Mesendoderm (in vitro differentiated cells): ENCODE results near the gene ZSCAN21.
"Not testable (repeated sequence)": the region's sequence is repeated elsewhere in the genome, so short reads cannot be mapped to it uniquely, and the experiment has no call there.

ENCODE experiments used
- DNase-seq: peaks from one replicate; pipeline ENCODE4 v3.0.0; 2013
- H2AK5ac ChIP-seq: 2 replicates; pipeline ENCODE4 v1.6.1; 2013; ENCODE audit warnings: low read length, inconsistent platforms
- H2BK120ac ChIP-seq: 2 replicates; pipeline ENCODE4 v1.6.1; 2013; ENCODE audit warnings: low read depth, mild to moderate bottlenecking, low read length, moderate library complexity, mixed read lengths
- H2BK15ac ChIP-seq: replicated peaks from 2 replicates; pipeline ENCODE4 v1.6.1; 2013; ENCODE audit warnings: low read depth, mild to moderate bottlenecking, moderate library complexity
- H2BK5ac ChIP-seq: 2 replicates; pipeline ENCODE4 v1.6.1; 2013; ENCODE audit warnings: low read length, inconsistent platforms
- H3K18ac ChIP-seq: 2 replicates; pipeline ENCODE4 v1.6.1; 2013; ENCODE audit warnings: mild to moderate bottlenecking, low read length, mixed read lengths
- H3K23ac ChIP-seq: one replicate; pipeline ENCODE4 v1.6.1; 2013; ENCODE audit warnings: low read length
- H3K27ac ChIP-seq: 2 replicates; pipeline ENCODE4 v1.5.1; 2013; ENCODE audit warnings: low read depth, mild to moderate bottlenecking, inconsistent platforms, low read length, moderate library complexity
- H3K27me3 ChIP-seq: 2 replicates; pipeline ENCODE4 v1.6.1; 2013; ENCODE audit warnings: low read length, control low read depth, mild to moderate bottlenecking, inconsistent platforms; ENCODE audit not compliant: insufficient read depth, poor library complexity
- H3K36me3 ChIP-seq: 2 replicates; pipeline ENCODE4 v1.6.1; 2013; ENCODE audit warnings: low read length, inconsistent platforms; ENCODE audit not compliant: control insufficient read depth, insufficient read depth
- H3K4ac ChIP-seq: one replicate; pipeline ENCODE4 v1.6.1; 2013; ENCODE audit warnings: low read depth, mild to moderate bottlenecking, low read length, moderate library complexity
- H3K4me1 ChIP-seq: 2 replicates; pipeline ENCODE4 v1.6.1; 2013; ENCODE audit warnings: low read depth, low read length, inconsistent platforms; ENCODE audit not compliant: control insufficient read depth
- H3K4me2 ChIP-seq: 2 replicates; pipeline ENCODE4 v1.6.1; 2013; ENCODE audit warnings: low read length
- H3K4me3 ChIP-seq: 2 replicates; pipeline ENCODE4 v1.5.1; 2013; ENCODE audit warnings: mild to moderate bottlenecking, low read length
- H3K56ac ChIP-seq: one replicate; pipeline ENCODE4 v1.6.1; 2013; ENCODE audit warnings: low read length
- H3K79me1 ChIP-seq: 2 replicates; pipeline ENCODE4 v1.6.1; 2013; ENCODE audit warnings: low read length, inconsistent platforms
- H3K79me2 ChIP-seq: 2 replicates; pipeline ENCODE4 v1.6.1; 2013; ENCODE audit warnings: mild to moderate bottlenecking, low read length; ENCODE audit not compliant: control insufficient read depth, insufficient read depth
- H3K9ac ChIP-seq: 2 replicates; pipeline ENCODE4 v1.6.1; 2013; ENCODE audit warnings: low read length, inconsistent platforms
- H4K5ac ChIP-seq: one replicate; pipeline ENCODE4 v1.6.1; 2013; ENCODE audit warnings: low read length
- H4K8ac ChIP-seq: one replicate; pipeline ENCODE4 v1.6.1; 2013; ENCODE audit warnings: low read depth, mild to moderate bottlenecking, control low read depth, low read length, moderate library complexity
- WGBS: extraction: QIAGEN DNeasy Blood & Tissue Kit; methylation state at CpG from one replicate; pipeline ENCODE4 v1.1.7; 2013; ENCODE audit warnings: low lambda C conversion rate, missing lambda C conversion rate; ENCODE audit not compliant: insufficient coverage; ENCODE audit errors: extremely low coverage; 5-methylcytosine and 5-hydroxymethylcytosine counted together

Gene ZSCAN21

DNA sequence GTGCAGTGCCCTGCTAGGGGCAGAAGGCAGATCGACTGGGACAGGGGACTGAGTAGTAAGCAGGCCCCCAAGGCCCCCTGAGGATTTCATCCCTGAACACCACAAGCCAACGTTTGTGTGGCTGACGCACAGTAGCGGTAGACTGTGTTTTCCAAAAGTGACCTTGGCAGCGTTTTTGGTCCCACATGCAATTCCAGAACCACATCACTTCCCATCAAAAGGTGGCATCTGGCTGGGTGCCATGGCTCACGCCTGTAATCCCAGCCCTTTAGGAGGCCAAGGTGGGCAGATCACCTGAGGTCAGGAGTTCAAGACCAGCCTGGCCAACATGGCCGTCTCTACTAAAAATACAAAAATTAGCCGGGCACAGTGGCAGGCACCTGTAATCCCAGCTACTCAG lies 39.6 kb upstream of the ZSCAN21 start:
- not testable (repeated sequence) for H3K18ac ChIP-seq, H3K4me2 ChIP-seq, H3K27ac ChIP-seq, H2BK120ac ChIP-seq, H2BK5ac ChIP-seq, H2BK15ac ChIP-seq, H3K27me3 ChIP-seq, H3K79me1 ChIP-seq, DNase-seq, H3K9ac ChIP-seq, H2AK5ac ChIP-seq, H3K36me3 ChIP-seq, H4K8ac ChIP-seq, H3K56ac ChIP-seq, H3K4me1 ChIP-seq, H4K5ac ChIP-seq, H3K79me2 ChIP-seq, H3K23ac ChIP-seq, H3K4me3 ChIP-seq, H3K4ac ChIP-seq
- no CpG with 5 or more reads among the region's 8 CpGs for whole genome bisulfite sequencing

DNA sequence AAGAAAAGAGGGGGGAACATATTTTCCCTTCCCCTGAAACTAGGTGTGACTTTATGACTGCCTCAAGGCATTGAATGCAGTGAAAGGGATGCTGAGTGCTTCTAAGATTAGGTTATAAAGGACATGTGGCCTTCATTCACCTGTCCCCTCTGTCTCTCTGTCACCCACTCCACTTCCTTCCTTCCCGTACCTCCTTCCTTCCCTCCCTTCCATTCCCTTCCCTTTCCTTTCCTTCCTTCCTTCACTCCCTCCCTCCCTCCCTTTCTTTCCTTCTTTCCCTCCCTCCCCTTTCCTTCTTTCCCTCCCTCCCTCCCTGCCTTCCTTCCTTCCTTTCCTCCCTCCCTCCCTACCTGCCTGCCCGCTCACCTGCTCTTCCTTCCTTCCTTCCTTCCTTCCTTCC lies 38.7 kb upstream of the ZSCAN21 start:
- Histone ChIP-seq H3K56ac (no peak overlapping the region), H3K23ac (no peak overlapping the region)
- WGBS: 100% methylated on average over 1 of the region's 2 CpGs

DNA sequence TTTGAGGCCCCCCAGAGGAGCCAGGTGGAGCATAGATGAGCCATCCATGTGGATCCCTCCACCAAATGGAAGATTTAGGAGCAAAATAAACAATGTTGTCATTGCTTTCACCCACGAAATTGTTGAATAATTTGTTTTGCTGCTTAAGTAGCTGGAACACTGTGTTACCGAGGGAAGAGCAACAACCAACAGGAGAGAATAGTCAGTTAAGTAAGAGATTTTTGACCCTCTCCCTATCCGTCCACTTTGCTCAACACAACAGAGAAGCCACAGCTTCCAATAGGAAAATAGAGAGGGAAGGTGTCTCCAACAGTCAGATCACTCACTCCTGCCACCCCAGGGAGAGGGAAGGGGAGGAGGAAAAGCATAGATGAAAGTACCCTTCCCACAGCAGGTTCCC lies 38.1 kb upstream of the ZSCAN21 start:
- Histone ChIP-seq H2BK120ac (no peak overlapping the region), H4K5ac (no peak overlapping the region), H2AK5ac (no peak overlapping the region), H3K36me3 (no peaks in the 10 kb centered on the region), H3K9ac (no peak overlapping the region), H3K4me2 (no peak overlapping the region), H3K27me3 (no peaks in the 10 kb centered on the region), H3K56ac (no peak overlapping the region), H2BK5ac (no peak overlapping the region), H3K4ac (no peak overlapping the region), H3K4me1 (no peaks in the 10 kb centered on the region), H3K27ac (no peak overlapping the region), H4K8ac (no peak overlapping the region), H2BK15ac (no peak overlapping the region), H3K23ac (no peak overlapping the region), H3K18ac (no peak overlapping the region), H3K79me1 (peaks cover 2% of the 10 kb centered on the region), H3K79me2 (peaks cover 9% of the 10 kb centered on the region), H3K4me3 (no peak overlapping the region)
- no CpG with 5 or more reads among the region's 3 CpGs for WGBS
- no peak for DNase-seq

More for the DNA sequence above, 38.7 kb upstream of the ZSCAN21 start:
- Histone ChIP-seq H3K4me1 (no peaks in the 10 kb centered on the region), H3K4me2 (no peak overlapping the region), H2AK5ac (no peak overlapping the region), H3K27me3 (no peaks in the 10 kb centered on the region), H3K4me3 (no peak overlapping the region), H3K36me3 (no peaks in the 10 kb centered on the region), H3K79me1 (no peaks in the 10 kb centered on the region), H2BK5ac (no peak overlapping the region), H4K5ac (no peak overlapping the region), H3K27ac (no peak overlapping the region), H3K4ac (no peak overlapping the region), H2BK15ac (no peak overlapping the region), H4K8ac (no peak overlapping the region), H3K9ac (no peak overlapping the region), H2BK120ac (no peak overlapping the region), H3K18ac (no peak overlapping the region), H3K79me2 (peaks cover 3% of the 10 kb centered on the region)
- no peak for DNase-seq

DNA sequence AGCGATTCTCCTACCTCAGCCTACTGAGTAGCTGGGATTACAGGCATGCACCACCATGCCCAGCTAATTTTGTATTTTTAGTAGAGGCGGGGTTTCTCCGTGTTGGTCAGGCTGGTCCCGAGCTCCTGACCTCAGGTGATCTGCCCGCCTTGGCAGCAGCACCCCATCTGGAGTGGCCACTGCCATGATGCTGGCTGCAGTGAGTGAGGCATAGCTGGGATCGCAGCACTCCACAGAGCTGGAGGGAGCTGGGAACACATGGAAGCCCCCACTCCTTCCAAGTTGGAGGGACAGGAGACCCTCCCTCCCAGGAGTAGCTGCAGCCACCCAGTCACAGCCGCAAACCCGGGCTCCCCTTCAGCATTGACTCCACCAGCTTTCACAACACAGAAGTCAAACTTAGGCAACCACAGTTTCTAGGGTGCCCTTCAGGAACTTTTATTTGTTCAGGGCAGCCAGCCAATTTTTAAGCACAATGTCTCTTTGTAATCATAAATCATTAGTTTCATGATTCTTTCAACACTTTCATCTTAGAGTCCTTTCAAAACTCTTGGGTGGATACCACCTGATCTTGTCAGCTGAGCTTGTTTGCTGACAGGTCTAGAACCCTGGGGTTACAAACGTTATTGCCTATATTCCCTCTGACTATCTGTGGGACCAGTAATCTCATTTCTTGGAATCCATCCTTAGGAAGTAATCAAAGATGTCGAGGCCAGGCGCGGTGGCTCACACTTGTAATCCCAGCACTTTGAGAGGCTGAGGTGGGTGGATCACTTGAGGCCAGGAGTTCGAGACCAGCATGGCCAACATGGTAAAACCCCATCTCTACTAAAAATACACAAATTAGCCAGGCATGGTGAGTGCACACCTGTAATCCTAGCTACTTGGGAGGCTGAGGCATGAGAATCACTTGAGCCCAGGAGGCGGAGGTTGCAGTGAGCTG lies 36.9 kb upstream of the ZSCAN21 start:
- H3K56ac ChIP-seq, H3K4me2 ChIP-seq, H3K36me3 ChIP-seq, H3K4ac ChIP-seq, H2AK5ac ChIP-seq, H4K8ac ChIP-seq, H2BK120ac ChIP-seq, H3K79me1 ChIP-seq, H2BK15ac ChIP-seq, H3K9ac ChIP-seq, H2BK5ac ChIP-seq, H3K18ac ChIP-seq, H3K27me3 ChIP-seq, H3K23ac ChIP-seq, H3K27ac ChIP-seq, H4K5ac ChIP-seq, H3K4me3 ChIP-seq, H3K4me1 ChIP-seq, DNase-seq: not testable (repeated sequence)
- H3K79me2 ChIP-seq: peaks cover 18% of the 10 kb centered on the region
- WGBS: no CpG with 5 or more reads among the region's 14 CpGs

DNA sequence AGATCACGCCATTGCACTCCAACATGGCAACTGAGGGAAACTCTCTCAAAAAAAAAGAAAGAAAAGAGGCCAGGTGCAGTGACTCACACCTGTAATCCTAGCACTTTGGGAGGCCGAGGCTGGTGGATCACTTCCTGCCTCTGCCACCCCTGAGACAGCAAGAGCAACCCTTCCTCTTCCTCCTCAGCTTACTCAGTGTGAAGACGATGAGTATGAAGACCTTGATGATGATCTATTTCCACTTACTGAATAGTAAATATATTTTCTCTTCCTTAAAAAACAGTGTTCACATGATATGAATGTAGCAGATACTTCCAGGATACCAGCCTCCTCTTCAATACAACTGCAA lies 36.3 kb upstream of the ZSCAN21 start:
- Histone ChIP-seq H3K27ac (no peak overlapping the region), H3K4me2 (no peak overlapping the region), H2BK15ac (no peak overlapping the region), H3K4me1 (no peaks in the 10 kb centered on the region), H3K4ac (no peak overlapping the region), H3K79me1 (peaks cover 7% of the 10 kb centered on the region), H2BK120ac (no peak overlapping the region), H3K18ac (no peak overlapping the region), H2BK5ac (no peak overlapping the region), H2AK5ac (no peak overlapping the region), H3K79me2 (peaks cover 23% of the 10 kb centered on the region), H4K5ac (no peak overlapping the region), H3K27me3 (no peaks in the 10 kb centered on the region), H3K4me3 (no peak overlapping the region), H4K8ac (no peak overlapping the region), H3K56ac (no peak overlapping the region), H3K23ac (no peak overlapping the region), H3K36me3 (no peaks in the 10 kb centered on the region), H3K9ac (no peak overlapping the region)
- WGBS: no CpG with 5 or more reads among the region's 3 CpGs
- no peak for DNase-seq
